GM21390 (cell line): Measurements from ENCODE around the gene PCNX1.
A peak's percentile ranks its signal among the peaks of the same experiment; 100 is the strongest.

Experiments used
- ATAC-seq: cut with Tn5 transposase; IDR thresholded peaks from one replicate; pipeline ENCODE4 v1.9.1; 2021; ENCODE audit not compliant: unreplicated experiment

PCNX1 gene

GRCh38 chr14:70888681-70889175 is 18.5 kb upstream of the PCNX1 start:
- no peak for ATAC-seq

GRCh38 chr14:70889555-70889954 is 17.7 kb upstream of the PCNX1 start:
- ATAC-seq: no peak

GRCh38 chr14:70890826-70891659 is 16.2 kb upstream of the PCNX1 start:
- ATAC-seq: no peak

- ATAC-seq: no peak
Observed at GRCh38 chr14:70891737-70892136, 15.5 kb upstream of the PCNX1 start.

GRCh38 chr14:70893062-70893845 is 14.0 kb upstream of the PCNX1 start:
- no peak for ATAC-seq

- ATAC-seq: no peak
Observed at GRCh38 chr14:70893858-70894291, 13.4 kb upstream of the PCNX1 start.

GRCh38 chr14:70894868-70895267 is 12.4 kb upstream of the PCNX1 start:
- ATAC-seq: no peak

GRCh38 chr14:70896317-70896716 is 10.9 kb upstream of the PCNX1 start:
- ATAC-seq: no peak

GRCh38 chr14:70896981-70897380 is 10.3 kb upstream of the PCNX1 start:
- ATAC-seq: no peak

- no peak for ATAC-seq
Observed at GRCh38 chr14:70897464-70897863, 9.8 kb upstream of the PCNX1 start.

GRCh38 chr14:70898111-70898745 is 9.0 kb upstream of the PCNX1 start:
- no peak for ATAC-seq

GRCh38 chr14:70901269-70901668 is 6.0 kb upstream of the PCNX1 start:
- no peak for ATAC-seq

GRCh38 chr14:70902184-70902583 is 5.1 kb upstream of the PCNX1 start:
- ATAC-seq: no peak

- no peak for ATAC-seq
Observed at GRCh38 chr14:70904373-70904772, 2.9 kb upstream of the PCNX1 start.

- ATAC-seq: no peak
Observed at GRCh38 chr14:70905301-70905700, 2.0 kb upstream of the PCNX1 start.

- no peak for ATAC-seq
Observed at GRCh38 chr14:70906793-70907175, 475 bp upstream of the PCNX1 start.

GRCh38 chr14:70907996-70908934 is 1.0 kb downstream of the PCNX1 start:
- ATAC-seq: peak; percentile 20

- ATAC-seq: no peak
Observed at GRCh38 chr14:70908935-70909641, 1.8 kb downstream of the PCNX1 start.

- no peak for ATAC-seq
Observed at GRCh38 chr14:70909733-70910614, 2.7 kb downstream of the PCNX1 start.
